ENCODE data around the gene ARMC7.
"Not testable (repeated sequence)": the region's sequence is repeated elsewhere in the genome, so short reads cannot be mapped to it uniquely, and the experiment has no call there.

Gene ARMC7

DNA sequence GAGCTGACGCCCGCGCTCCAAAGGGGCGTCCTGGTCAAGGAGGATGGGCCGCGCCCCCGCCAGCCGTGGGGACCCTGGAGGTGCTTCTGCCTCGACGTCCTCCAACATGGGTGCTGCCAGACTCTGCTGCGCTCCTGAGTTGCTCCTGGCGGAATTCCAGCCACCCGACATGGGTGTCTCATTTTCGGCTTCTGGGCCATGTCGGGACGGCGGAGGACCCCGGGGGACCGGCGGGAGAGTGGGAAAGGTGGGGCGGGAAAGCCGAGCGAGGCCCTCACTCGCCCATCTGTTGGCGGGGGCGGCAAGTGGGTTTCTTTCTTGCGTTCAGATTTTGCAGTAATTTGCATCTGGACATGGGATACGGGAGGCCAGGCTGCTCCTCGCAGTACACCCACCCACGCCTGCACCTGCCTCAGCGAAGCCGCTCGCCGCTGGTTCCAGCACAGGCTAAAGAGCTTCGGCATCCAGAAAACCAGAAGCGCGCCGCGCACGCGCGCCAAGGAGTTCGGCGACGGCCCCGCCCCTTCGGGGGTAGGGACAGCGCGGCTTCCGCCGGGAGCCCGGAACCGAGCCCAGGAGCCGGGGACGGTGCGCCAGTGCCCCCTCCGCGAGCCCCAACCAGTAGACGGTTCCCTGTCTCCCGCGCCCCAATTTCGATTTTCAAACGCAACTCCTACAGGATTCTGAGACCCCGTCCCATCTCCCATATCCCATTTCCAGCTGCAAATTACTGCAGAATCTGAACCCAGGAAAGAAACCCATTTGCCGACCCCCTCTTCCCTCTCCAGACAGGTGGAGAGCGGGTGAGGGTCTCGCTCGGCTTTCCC is at the start of gene ARMC7:
ARMC7 (plus strand) TSS at position 563 of the 827 bp plus-strand sequence. CDS start 320 bp downstream, outside the sequence.
- peak; percentile 90 for DNase-seq (ENCODE audit: low spot score)

DNA sequence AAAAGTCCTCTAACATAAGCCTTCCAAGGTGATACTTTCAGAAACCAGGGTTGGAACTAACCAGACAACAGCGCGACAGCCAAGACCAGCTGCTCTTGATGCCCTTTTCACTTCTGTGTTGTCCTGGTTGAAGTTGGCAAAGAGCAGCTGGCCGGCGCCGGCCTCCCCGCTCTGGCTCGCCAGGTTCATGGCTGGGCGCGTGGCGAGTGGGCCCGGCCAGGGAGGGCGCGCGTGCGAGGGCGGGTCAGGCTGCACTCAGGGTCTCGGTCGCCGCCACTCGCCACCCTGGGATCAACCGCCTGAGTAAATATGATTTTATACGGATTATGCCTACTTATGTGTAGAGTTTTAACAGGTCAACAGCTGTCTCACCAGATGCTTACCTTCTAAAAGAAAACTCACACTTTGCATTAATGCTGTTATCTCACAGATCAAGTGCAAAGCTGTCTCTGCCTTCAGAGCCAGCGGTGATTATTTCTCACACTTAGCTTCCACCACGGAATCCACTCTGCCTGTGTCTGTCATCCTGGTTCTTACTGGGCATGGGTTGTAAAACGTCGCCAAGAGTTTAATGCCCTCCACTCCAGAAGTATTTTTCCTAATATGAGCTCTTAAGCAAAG is 49.2 kb upstream of the ARMC7 start:
- DNase-seq (ENCODE audit: low spot score) = no peak

DNA sequence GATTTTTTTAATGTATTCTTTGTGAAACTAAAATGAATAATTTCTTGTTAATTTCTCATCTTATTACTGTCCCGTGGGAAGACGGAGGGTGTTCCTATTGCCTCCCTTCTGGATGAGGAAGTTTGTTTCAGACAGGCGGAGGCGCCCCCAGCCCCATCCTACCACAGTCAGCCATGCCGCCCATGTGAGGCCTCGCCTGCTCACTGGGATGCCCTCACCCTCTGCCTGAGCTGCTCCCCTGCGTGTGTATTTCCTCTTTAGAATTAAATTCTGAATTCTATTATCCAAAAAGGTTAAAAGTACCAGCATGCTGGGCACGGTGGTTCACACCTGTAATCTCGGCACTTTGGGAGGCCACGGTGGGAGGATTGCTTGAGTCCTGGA is 48.7 kb upstream of the ARMC7 start:
- no peak for DNase-seq (ENCODE audit: low spot score)

DNA sequence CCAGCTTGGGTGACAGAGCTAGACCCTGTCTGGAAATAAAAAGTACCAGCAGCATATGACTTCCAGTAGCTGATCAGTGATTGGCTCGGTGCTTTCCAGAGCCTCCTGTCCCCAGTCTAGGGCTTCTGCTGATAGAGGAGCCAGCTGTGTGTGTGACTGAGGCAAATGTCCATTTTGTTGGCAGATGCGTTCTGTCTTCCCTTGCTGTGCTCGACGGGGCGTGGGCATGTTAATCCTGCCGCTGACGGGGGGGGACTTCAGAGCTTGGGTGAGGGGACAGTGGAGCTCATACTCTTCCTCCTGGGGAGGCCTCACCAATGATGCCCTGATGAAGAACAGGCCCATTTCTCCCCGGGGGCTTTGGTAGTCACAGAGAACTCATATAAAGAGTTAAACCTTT is 48.2 kb upstream of the ARMC7 start:
- no peak for DNase-seq (ENCODE audit: low spot score)

- DNase-seq (ENCODE audit: low spot score) = no peak
Measured at GRCh38 chr17:75063201-75063600, 46.6 kb upstream of the ARMC7 start.

GRCh38 chr17:75063626-75064025 is 46.1 kb upstream of the ARMC7 start:
- no peak for DNase-seq (ENCODE audit: low spot score)

GRCh38 chr17:75064040-75064439 is 45.7 kb upstream of the ARMC7 start:
- no peak for DNase-seq (ENCODE audit: low spot score)

DNA sequence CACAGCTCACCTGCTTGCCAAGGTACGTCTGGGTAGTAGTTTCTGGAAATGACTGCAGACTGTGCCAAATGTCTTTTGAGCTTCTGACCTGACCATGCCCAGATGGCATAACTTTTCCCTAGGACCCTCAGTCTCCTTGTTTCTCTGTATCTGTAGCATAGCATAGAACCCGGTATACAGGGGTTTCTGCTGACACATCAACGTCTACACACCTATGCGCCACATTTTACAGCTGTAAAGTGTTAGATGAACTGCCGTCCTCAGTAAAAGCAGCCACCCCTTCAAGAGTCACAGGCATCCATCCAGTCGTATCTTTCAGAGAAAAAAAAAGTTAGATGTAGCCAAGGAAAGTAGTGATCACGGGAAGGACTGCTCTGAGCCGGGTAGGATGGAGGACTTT is 45.3 kb upstream of the ARMC7 start:
- DNase-seq (ENCODE audit: low spot score) = no peak

DNA sequence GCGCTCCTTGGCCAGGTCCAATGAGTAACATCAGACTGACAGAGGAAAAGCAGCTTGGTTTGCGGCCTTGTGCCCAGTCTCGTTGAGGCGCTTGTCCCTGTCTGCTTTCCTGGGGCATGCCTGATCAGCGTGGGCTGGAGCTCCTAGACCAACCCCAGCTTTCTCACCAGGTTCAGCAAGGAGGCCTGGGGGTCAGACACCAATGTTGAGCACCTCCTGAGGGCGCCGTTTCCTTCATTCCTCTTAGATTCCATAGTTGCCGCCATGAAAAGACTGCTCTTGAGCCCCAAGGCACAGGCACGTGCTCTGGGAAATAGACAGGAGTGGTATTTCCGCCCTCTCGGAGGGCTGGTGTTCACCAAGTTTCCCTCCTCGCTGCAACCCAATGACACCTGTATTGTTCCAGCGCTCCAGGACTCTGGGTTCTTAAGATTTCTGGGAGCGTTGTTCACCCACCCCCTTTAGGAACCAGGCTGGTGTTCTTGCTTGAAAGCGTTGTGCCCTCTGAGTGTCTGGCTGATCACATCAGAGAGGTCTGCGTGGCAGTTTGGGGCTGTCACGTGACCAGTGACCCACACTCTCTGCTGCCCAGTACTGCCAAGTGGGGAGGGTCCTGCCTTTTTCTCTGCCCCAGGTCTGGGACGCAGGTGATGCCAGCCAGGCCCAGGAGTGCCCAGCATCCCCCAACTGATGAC is 44.8 kb upstream of the ARMC7 start:
- no peak for DNase-seq (ENCODE audit: low spot score)

GRCh38 chr17:75065562-75066151 is 44.1 kb upstream of the ARMC7 start:
- no peak for DNase-seq (ENCODE audit: low spot score)

DNA sequence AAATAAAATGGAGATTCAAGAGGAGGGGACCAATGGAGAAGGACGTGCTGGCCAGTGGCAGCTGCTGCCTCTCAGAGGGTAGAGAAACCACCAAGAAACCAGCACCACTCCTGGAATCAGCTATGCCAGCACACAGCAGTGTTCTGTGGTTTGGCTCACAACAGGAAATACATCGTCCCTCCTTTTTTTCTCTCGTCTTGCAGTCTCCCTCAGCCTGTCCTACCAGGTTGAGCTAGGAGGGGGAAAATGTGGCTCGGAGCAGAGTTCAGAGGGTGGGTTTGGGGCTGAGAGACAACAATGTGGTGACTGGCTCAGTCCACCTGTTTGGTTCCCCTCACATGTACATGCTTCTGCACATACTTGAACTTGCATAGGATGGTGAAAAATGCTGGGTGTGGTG is 41.9 kb upstream of the ARMC7 start:
- no peak for DNase-seq (ENCODE audit: low spot score)

DNA sequence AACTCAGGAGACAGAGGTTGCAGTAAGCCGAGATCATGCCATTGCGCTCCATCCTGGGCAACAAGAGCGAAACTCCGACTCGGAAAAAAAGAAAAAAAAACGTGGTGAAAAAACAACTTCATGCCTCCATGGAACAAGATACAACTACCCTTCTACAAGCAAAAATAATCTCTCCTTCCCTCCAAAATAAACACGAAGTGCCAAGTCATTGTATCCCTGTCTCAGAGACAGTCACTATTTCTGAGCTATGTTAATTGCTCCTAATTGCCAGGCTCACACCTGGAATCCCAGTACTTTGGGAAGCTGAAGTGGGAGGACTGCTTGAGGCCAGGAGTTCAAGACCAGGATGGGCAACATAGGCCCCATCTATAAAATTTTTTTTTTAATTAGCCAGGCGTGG is 41.0 kb upstream of the ARMC7 start:
- no peak for DNase-seq (ENCODE audit: low spot score)

DNA sequence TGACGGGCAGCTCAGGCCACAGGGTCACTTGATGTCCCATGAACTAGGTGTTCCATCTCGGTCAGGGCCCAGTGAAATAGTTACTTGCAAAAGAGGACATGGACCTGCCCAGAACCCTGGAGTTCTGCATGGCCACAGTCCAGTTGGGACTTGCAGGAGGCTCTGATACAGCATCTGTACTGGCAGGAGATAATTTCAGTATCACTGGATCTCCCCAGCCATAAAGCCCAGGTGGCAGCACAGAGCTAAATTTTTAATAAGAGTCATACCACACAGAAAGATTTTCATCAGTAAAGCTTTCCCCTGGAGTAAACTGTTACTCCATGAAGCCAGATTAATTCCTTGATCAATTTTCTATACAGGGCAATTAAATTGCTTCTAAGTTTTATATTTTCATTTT is 40.0 kb upstream of the ARMC7 start:
- DNase-seq (ENCODE audit: low spot score) = peak; percentile 45

DNA sequence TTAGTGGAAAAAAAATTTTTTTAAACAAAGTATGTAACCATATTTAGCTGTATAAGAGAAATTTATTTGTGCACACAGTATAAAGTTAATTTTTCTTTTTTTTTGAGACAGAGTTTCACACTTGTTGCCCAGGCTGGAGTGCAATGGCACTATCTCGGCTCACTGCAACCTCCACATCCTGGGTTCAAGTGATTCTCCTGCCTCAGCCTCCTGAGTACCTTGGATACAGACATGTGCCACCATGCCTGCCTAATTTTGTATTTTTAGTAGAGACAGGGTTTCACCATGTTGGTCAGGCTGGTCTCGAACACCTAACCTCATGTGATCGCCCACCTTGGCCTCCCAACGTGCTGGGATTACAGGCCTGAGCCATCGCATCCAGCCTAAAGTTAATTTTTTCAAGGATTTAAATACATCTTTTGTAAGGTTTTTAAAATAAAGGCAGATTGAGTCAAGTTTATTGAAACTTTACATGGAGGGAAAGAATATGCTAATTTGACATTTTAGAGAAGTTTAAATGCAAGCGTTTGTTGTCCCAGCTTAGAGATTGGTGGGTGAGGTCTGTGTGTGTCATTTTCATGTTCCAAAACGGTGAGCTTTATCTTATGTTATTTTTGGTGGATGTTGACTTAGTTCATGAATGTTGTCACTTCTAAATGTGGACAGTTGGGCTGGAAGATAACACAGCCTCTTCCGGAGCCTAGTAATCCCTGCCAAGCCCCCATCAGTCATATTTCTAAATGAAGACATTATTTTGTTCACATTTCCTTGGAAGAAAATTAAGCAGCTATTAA is 38.1 kb upstream of the ARMC7 start:
- DNase-seq (ENCODE audit: low spot score) = not testable (repeated sequence)

GRCh38 chr17:75072909-75073308 is 36.9 kb upstream of the ARMC7 start:
- not testable (repeated sequence) for DNase-seq (ENCODE audit: low spot score)

GRCh38 chr17:75073618-75074047 is 36.1 kb upstream of the ARMC7 start:
- no peak for DNase-seq (ENCODE audit: low spot score)

DNA sequence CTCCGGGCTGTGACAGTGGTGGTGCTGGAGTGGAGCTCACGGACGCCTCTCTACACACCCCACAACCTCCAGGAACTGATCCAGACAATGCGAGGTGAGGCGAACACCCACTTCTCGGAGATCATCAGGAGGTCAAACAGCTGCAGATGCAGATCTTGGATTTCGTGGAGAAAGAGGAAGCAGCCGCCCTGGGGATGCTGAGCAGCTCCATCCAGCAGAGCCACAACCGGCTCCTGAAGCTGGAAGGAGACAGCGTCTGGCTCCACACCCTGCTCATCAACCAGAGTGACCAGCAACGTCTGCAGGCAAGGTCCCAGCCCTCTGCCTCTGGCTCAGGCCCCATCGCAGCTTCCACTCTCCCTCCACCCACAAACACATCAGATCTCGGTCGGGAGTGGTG is 35.2 kb upstream of the ARMC7 start:
- no peak for DNase-seq (ENCODE audit: low spot score)

DNA sequence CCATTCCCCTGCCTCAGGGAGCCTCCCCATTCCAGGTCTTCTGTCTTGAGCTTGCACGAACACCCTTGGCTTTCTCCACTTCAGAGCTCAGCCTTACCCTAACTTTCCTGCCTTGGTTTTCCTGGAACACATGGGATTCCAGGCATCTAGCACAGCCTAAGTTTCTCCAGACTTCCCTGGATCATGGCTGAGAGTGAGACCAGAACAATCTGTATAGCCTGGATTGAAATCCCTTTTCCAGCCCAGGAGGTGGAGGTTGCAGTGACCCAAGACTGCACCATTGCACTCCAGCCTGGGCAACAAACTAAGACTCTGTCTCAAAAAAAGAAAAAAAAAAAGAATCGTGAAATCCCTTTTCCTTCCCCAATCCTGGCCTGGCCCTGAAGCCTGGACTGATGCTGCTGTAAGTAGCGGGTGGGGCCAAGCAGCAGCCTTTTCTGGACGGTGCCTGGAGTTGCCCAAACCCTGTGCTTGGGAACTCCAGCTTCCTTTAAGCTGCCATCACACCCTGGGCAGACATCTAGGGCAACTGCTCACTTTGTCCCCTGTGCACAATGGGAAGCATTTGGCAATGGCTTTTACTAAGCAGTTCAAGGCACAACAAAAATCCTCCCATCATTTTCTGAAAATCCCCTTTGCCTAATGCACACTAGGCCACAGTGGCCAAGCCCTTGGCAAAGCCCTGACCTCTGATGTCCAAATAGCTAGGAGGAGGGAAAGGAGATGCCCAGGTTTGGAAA is 34.0 kb upstream of the ARMC7 start:
- no peak for DNase-seq (ENCODE audit: low spot score)

- DNase-seq (ENCODE audit: low spot score) = no peak
Measured at GRCh38 chr17:75077072-75077495, 32.7 kb upstream of the ARMC7 start.

DNA sequence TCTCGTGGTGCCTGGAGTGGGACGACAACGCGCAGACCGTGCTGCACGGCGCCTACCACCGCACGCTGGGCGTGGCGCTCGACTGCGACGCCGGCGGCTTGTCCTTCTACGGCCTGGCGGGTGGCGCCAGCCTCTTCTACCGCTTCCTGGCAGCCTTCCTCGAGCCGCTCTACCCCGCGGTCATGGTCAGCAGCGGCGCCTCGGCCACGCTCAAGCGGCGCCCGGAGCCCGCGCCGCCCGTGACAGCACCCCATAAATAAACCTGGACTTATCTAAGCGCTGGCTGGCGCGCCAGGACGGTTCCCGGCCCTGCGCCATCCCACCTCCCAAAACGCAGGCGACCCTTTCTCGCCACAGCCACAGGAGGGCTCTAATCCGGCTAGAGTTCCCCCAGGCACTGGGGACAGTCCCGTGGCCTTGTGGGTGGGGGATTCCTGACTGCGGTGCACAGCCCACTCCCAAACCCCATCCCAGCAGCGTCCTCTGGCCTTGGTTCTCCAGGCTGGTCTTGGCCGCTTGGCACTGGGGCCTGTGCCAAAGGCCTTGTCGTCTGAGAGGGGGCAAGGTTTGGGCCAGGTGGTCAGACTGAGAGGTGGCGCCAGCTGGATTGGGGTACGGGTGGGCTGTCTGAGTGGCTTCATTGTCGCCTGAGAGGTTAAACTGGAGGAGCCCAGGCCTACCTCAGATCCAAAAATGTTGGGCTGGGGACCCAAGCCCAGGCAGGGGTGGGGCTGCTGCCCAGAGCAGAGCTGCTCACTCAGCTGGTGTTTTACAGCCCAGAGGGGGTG is 32.1 kb upstream of the ARMC7 start:
- peak; percentile 55 for DNase-seq (ENCODE audit: low spot score)
